Epithelial cell of proximal tubule (primary cell): ENCODE data around the gene PSME2. TPM values are rescaled to one million over a fixed set of nuclear protein-coding genes. Genes with fewer than 3 reads are reported as not detected.

Source experiments
- DNase-seq: peaks from one replicate; pipeline ENCODE4 v3.0.0-alpha.2; 2011; ENCODE audit warnings: low read depth
- H3K4me3 ChIP-seq: 2 replicates; pipeline ENCODE4 v1.5.1; 2011; ENCODE audit warnings: low read depth, mild to moderate bottlenecking, low read length
- CTCF ChIP-seq: conservative IDR thresholded peaks from 2 replicates; pipeline ENCODE4 v1.5.1; 2012; ENCODE audit warnings: low read depth, mild to moderate bottlenecking, low read length
- total RNA-seq: library from RNA; depleted of rRNA; stranded (reverse); fragments of >200 nt; gene quantifications from 2 replicates; pipeline ENCODE4 v1.2.3, GENCODE V29; 2015

PSME2 gene
- total RNA-seq, 1 donor from 2014 or later = 156 TPM

DNA sequence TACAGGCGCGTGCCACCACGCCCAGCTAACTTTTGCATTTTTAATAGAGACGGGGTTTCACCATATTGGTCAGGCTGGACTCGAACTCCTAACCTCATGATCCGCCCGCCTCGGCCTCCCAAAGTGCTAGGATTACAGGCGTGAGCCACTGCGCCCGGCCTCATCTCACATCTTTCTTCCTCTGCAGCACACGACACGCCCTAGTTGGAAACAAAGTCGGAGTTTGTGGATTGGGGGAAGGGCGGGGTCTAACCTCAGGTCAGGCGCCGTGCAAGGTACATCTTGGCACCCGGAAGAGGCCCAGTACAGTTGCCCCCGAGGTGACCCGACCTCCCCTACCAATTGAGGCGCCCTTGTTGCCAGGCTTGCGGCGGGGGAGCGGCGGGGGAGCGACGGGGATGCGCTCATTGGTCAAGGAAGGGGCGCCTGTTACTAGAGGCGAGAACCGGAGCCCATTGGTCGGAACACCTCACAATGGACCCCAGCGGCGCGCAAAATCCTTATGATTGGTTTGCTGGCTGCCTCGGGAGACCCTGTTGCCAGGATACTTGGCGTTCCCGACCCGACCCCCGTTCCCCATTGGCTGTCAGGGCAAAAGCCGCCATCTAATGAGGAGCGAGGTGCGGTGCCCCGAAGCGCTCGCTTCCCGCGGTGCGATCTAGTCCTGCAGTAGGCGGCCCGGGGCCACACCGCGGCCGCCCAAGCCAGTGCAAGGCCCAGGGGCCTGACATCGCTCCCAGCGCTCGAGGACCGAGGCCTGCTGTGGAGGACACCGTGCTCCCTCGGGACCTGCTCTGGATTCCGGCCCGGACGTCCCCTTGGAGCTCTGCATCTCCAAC lies 25.2 kb upstream of the PSME2 start, which contains the start of gene REC8:
REC8 (plus strand) TSS at position 659 of the 839 bp plus-strand sequence. CDS start 473 bp downstream, outside the sequence.
- DNase-seq = no peak
- peak within 1 kb of the TSS; percentile 50 for H3K4me3 ChIP-seq
- TF ChIP-seq CTCF = no peak

DNA sequence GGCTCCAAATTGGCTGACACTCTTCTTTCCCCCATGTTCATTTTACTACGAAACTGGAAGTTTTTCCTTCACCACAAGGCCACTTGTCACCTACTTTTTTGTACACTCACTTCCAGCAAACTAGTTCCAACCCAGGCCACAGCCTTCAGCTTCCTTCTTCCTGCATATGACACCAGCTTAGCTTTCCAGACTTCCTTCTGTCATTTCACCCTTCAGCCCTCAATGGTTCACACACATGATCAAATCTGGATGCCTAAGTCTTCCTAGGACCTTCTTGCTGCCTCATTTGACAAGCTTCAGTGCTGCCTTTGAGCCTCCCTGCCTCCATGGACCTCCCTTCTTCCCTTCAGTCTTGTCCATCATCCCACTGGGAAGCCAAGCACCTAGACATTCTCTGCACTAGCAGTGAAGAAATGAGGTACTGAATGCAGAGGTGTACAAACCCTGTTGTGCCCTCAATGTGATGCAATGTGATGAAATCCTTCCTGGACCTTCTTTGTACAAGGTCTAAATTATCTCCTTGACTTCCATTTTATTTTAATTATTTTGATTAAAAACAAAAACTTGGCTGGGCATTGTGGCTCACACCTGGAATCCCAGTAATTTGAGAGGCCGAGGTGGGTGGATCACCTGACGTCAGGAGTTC lies 21.2 kb upstream of the PSME2 start:
- no peak overlapping the region for H3K4me3 ChIP-seq
- no peak for DNase-seq
- TF ChIP-seq CTCF = no peak

DNA sequence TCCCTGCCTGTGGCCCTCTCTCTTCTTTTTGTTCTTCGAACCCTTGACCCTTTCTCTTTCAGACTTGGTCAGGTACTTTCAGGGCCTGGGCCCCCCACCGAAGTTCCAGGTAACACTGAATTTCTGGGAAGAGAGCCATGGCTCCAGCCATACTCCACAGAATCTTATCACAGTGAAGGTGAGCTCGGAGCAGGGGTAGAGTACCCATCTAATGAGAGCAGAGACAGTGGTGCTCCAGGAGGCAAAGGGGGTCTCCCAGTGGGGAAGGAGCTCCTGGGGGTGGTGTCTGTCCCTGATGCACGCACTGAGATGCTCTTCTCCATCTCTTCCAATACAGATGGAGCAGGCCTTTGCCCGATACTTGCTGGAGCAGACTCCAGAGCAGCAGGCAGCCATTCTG lies 19.4 kb upstream of the PSME2 start:
- TF ChIP-seq CTCF = no peak
- no peak overlapping the region for H3K4me3 ChIP-seq

DNA sequence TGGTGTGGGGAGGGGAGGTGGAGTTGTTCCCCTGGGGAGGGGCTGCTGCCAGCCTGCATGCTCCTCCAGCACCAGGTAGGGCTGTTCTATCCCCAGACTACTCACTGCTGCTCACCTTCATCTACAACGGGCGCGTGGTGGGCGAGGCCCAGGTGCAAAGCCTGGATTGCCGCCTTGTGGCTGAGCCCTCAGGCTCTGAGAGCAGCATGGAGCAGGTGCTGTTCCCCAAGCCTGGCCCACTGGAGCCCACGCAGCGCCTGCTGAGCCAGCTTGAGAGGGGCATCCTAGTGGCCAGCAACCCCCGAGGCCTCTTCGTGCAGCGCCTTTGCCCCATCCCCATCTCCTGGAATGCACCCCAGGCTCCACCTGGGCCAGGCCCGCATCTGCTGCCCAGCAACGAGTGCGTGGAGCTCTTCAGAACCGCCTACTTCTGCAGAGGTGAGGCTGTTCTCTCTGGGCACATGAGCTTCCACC lies 18.1 kb upstream of the PSME2 start:
- DNase-seq = no peak
- no peak for TF ChIP-seq CTCF
- no peak overlapping the region for H3K4me3 ChIP-seq

More for the DNA sequence above, 19.4 kb upstream of the PSME2 start:
- no peak for DNase-seq

- TF ChIP-seq CTCF = no peak
- no peak for DNase-seq
These were observed 15.7 kb upstream of the PSME2 start for GRCh38 chr14:24162093-24162492.

GRCh38 chr14:24160850-24161804 lies 14.7 kb upstream of the PSME2 start, which contains the start of gene IRF9:
Gene IRF9 (plus strand): TSS chr14:24161265. CDS start chr14:24162145, 880 bp downstream.
- DNase-seq = peak; percentile 67
- peak; percentile 88 for TF ChIP-seq CTCF
- H3K4me3 ChIP-seq = peak within 1 kb of the TSS; percentile 98

More at GRCh38 chr14:24162093-24162492, 15.7 kb upstream of the PSME2 start:
- H3K4me3 ChIP-seq = peak overlapping the region; percentile 98
